Body of pancreas (tissue), 4 donors: ENCODE data around the gene WFIKKN1.

ENCODE experiments used
- POLR2A ChIP-seq, 3 donors: fragments of 450-650 bp; IDR thresholded peaks; one replicate each; pipeline ENCODE4 v1.6.1; 2016; ENCODE audit warnings: antibody characterized with exemption in 3 of 3, mild to moderate bottlenecking in 2 of 3
- TF ChIP-seq, protein P1 (sequence below), 7 experiments: fragments of 450-650 bp in 4 of 7; fragments of 200-600 bp in 3 of 7; sonication (generic) in 3 of 7; IDR thresholded peaks; one replicate each; pipeline ENCODE4 v1.5.1; 2016 to 2019; ENCODE audit warnings: antibody characterized with exemption in 7 of 7

GRCh38 chr16:600781-601180 is 30.0 kb upstream of the WFIKKN1 start:
- TF ChIP-seq, protein P1, sequence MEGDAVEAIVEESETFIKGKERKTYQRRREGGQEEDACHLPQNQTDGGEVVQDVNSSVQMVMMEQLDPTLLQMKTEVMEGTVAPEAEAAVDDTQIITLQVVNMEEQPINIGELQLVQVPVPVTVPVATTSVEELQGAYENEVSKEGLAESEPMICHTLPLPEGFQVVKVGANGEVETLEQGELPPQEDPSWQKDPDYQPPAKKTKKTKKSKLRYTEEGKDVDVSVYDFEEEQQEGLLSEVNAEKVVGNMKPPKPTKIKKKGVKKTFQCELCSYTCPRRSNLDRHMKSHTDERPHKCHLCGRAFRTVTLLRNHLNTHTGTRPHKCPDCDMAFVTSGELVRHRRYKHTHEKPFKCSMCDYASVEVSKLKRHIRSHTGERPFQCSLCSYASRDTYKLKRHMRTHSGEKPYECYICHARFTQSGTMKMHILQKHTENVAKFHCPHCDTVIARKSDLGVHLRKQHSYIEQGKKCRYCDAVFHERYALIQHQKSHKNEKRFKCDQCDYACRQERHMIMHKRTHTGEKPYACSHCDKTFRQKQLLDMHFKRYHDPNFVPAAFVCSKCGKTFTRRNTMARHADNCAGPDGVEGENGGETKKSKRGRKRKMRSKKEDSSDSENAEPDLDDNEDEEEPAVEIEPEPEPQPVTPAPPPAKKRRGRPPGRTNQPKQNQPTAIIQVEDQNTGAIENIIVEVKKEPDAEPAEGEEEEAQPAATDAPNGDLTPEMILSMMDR (IDR thresholded peaks at IDR 0.05): peak in 1 of 7 experiments; percentile 10
- no peak for TF ChIP-seq POLR2A (IDR thresholded peaks at IDR 0.05)
